Central memory CD8-positive, alpha-beta T cell (primary cell): Measurements from ENCODE around the gene PDE10A.

ENCODE experiments used
- ATAC-seq: fragments of 150-1000 bp; cut with Tn5 transposase; replicated peaks from 2 replicates; pipeline ENCODE4 v1.10.0; 2022; ENCODE audit warnings: mild to moderate bottlenecking, moderate FRiP score, moderate number of reproducible peaks; ENCODE audit not compliant: poor library complexity, severe bottlenecking; ENCODE audit errors: extremely low read depth
- DNase-seq, 2 donors: peaks; one replicate each; pipeline ENCODE4 v3.0.0; 2021; ENCODE audit warnings: low spot score in 2 of 2
- H3K27ac Mint-ChIP-seq: one replicate; pipeline ENCODE4 v1.8.0; 2022; ENCODE audit warnings: low read depth, mild to moderate bottlenecking, moderate library complexity, mixed read lengths
- H3K27me3 Mint-ChIP-seq: one replicate; pipeline ENCODE4 v1.8.0; 2022; ENCODE audit warnings: mixed read lengths
- H3K36me3 Mint-ChIP-seq: one replicate; pipeline ENCODE4 v1.8.0; 2022; ENCODE audit warnings: mild to moderate bottlenecking, moderate library complexity, mixed read lengths; ENCODE audit not compliant: insufficient read depth
- H3K4me1 Mint-ChIP-seq: one replicate; pipeline ENCODE4 v1.8.0; 2022; ENCODE audit warnings: mixed read lengths
- H3K4me3 Mint-ChIP-seq: one replicate; pipeline ENCODE4 v1.8.0; 2022; ENCODE audit warnings: mild to moderate bottlenecking, moderate library complexity, mixed read lengths
- H3K9me3 Mint-ChIP-seq: one replicate; pipeline ENCODE4 v1.8.0; 2022; ENCODE audit warnings: mixed read lengths

PDE10A gene

GRCh38 chr6:165658395-165659058 is 4.5 kb downstream of the PDE10A start:
- DNase-seq (no peak), ATAC-seq (no peak)
- Mint-ChIP-seq H3K27ac (no peak overlapping the region), H3K27me3 (peaks cover 24% of the 10 kb centered on the region), H3K36me3 (no peaks in the 10 kb centered on the region), H3K9me3 (no peaks in the 10 kb centered on the region), H3K4me1 (no peaks in the 10 kb centered on the region), H3K4me3 (no peak overlapping the region)

DNA sequence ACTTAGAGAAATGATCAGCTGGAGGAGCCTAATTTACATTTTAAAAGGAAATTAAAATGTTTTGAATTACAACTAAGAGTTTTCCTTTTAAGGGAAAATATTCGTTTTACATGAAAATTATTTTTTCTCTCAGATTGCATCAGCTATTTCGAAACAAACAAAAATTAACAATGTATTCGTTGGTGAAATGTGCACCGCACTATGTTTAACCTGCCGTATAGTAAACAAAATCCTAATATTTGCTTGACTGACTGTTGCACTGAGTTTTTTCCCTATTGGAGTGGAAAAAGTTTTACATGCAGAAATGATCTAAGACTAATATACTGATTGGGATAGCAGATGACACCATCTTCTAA is 5.7 kb downstream of the PDE10A start:
- Mint-ChIP-seq H3K27ac (no peak overlapping the region), H3K36me3 (no peaks in the 10 kb centered on the region), H3K27me3 (peaks cover 21% of the 10 kb centered on the region), H3K4me1 (no peaks in the 10 kb centered on the region), H3K4me3 (no peak overlapping the region), H3K9me3 (no peaks in the 10 kb centered on the region)
- ATAC-seq (no peak), DNase-seq (no peak)

GRCh38 chr6:165656581-165657324 is 6.3 kb downstream of the PDE10A start:
- DNase-seq (no peak), ATAC-seq (no peak)
- Mint-ChIP-seq H3K4me1 (no peaks in the 10 kb centered on the region), H3K4me3 (no peak overlapping the region), H3K27ac (no peak overlapping the region), H3K27me3 (peaks cover 21% of the 10 kb centered on the region), H3K36me3 (no peaks in the 10 kb centered on the region), H3K9me3 (no peaks in the 10 kb centered on the region)

DNA sequence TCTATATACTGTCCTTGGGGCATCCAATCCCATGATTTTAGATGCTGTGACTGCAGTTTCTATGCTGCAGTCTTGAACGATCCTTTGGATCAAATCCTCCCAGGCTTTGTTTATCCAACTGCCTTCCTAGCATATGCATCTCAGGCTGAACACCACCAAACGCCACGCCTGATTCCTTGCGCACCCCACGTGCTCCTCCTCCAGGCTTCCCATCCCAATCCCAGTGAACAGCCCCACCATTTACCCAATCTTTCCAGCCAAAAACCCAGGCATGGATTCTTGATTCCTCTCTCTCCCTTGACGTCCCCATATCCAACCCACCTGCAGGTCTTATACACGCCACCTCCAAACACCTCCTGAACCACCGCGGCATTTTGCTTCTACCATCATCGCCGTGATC is 7.8 kb downstream of the PDE10A start:
- H3K4me3 Mint-ChIP-seq: no peak overlapping the region
- H3K27ac Mint-ChIP-seq: no peak overlapping the region
- H3K27me3 Mint-ChIP-seq: peaks cover 21% of the 10 kb centered on the region
- ATAC-seq: no peak
- no peaks in the 10 kb centered on the region for H3K36me3 Mint-ChIP-seq
- no peak for DNase-seq
- H3K9me3 Mint-ChIP-seq: peaks cover 5% of the 10 kb centered on the region
- H3K4me1 Mint-ChIP-seq: no peaks in the 10 kb centered on the region

DNA sequence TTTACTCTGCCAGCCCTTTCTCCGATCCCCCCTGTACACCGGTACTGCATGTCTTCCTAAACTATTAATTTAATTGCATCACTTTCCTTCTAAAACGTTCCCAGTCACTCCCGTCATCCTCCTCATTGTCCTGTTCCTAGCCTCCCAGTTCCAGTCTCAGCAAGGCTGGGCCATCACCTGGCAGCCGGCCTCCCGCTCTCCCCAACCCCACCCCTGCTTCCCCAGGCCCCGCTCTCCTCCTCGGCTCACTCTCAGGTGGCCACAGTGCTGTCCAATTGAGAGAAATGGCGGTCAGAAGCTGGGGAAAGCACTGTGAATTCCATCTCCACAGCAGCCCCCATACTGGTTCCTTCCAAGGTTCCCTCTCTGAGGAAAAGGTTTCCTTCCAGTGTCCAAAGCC is 8.9 kb downstream of the PDE10A start:
- DNase-seq (no peak), ATAC-seq (no peak)
- peaks cover 11% of the 10 kb centered on the region for H3K27me3 Mint-ChIP-seq
- peaks cover 5% of the 10 kb centered on the region for H3K9me3 Mint-ChIP-seq
- H3K4me1 Mint-ChIP-seq: no peaks in the 10 kb centered on the region
- H3K36me3 Mint-ChIP-seq: no peaks in the 10 kb centered on the region
- no peak overlapping the region for H3K27ac Mint-ChIP-seq
- no peak overlapping the region for H3K4me3 Mint-ChIP-seq

DNA sequence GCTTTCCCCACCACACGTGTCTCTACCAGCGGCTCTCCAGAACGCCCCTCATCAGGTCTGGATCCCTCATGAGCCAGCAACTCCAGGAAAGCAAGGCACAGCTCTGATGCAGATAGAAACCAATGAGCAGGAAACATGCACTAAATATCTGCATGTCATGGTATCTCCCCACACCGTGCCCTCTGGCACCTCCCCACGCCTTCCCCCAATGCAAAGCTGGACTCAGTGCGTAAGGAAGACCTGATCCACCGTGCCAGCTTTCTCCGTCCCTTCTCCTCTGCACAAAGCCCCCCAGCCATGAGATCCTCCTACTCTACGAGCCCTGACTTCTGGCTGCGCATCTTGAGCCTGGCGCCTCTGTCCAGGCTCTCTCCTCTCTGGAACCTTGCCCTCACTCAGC is 9.4 kb downstream of the PDE10A start:
- no peaks in the 10 kb centered on the region for H3K4me1 Mint-ChIP-seq
- H3K27me3 Mint-ChIP-seq: peaks cover 10% of the 10 kb centered on the region
- no peak overlapping the region for H3K27ac Mint-ChIP-seq
- DNase-seq (no peak), ATAC-seq (no peak)
- H3K9me3 Mint-ChIP-seq: peaks cover 5% of the 10 kb centered on the region
- H3K36me3 Mint-ChIP-seq: no peaks in the 10 kb centered on the region
- H3K4me3 Mint-ChIP-seq: no peak overlapping the region

GRCh38 chr6:165653196-165653595 is 9.8 kb downstream of the PDE10A start:
- no peak overlapping the region for H3K4me3 Mint-ChIP-seq
- no peak overlapping the region for H3K27ac Mint-ChIP-seq
- H3K4me1 Mint-ChIP-seq: no peaks in the 10 kb centered on the region
- peaks cover 5% of the 10 kb centered on the region for H3K9me3 Mint-ChIP-seq
- H3K36me3 Mint-ChIP-seq: no peaks in the 10 kb centered on the region
- DNase-seq: no peak
- no peak for ATAC-seq
- H3K27me3 Mint-ChIP-seq: peaks cover 6% of the 10 kb centered on the region

- Mint-ChIP-seq H3K4me1 (no peaks in the 10 kb centered on the region), H3K27ac (no peak overlapping the region), H3K27me3 (peaks cover 2% of the 10 kb centered on the region), H3K36me3 (no peaks in the 10 kb centered on the region), H3K4me3 (no peak overlapping the region), H3K9me3 (peaks cover 5% of the 10 kb centered on the region)
- DNase-seq (no peak), ATAC-seq (no peak)
Observed at GRCh38 chr6:165652766-165653165, 10.3 kb downstream of the PDE10A start.

- ATAC-seq: no peak
- H3K36me3 Mint-ChIP-seq: no peaks in the 10 kb centered on the region
Observed at GRCh38 chr6:165649166-165650137, 13.6 kb downstream of the PDE10A start.

GRCh38 chr6:165647041-165647440 is 16.0 kb downstream of the PDE10A start:
- Mint-ChIP-seq H3K36me3 (no peaks in the 10 kb centered on the region), H3K9me3 (peaks cover 8% of the 10 kb centered on the region), H3K27ac (no peak overlapping the region), H3K4me1 (no peaks in the 10 kb centered on the region), H3K27me3 (no peaks in the 10 kb centered on the region), H3K4me3 (no peak overlapping the region)
- no peak for DNase-seq
- ATAC-seq: no peak

More at GRCh38 chr6:165649166-165650137, 13.6 kb downstream of the PDE10A start:
- Mint-ChIP-seq H3K4me1 (no peaks in the 10 kb centered on the region), H3K27ac (no peak overlapping the region), H3K27me3 (no peaks in the 10 kb centered on the region), H3K9me3 (peaks cover 5% of the 10 kb centered on the region), H3K4me3 (no peak overlapping the region)
- no peak for DNase-seq

DNA sequence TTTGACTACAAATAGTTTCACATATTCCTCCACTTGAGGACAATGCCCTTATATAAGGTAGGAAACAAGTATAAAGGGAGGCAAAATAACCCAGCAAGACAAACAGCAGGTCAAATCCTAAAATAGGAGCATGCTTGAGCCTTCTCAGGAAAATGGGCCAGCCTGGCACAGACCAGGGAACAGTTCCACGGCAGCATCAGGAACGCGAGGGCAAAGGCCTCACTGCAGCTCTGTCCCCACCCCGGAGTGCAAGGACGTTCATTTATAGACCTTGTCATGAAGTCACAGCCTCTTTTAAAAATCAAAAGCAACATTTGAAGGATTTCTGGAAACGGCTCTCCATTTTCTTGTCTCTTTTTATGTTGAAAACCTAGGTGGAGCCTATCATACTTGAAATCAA is 17.1 kb downstream of the PDE10A start:
- Mint-ChIP-seq H3K9me3 (peaks cover 5% of the 10 kb centered on the region), H3K4me3 (no peak overlapping the region), H3K4me1 (no peaks in the 10 kb centered on the region), H3K36me3 (no peaks in the 10 kb centered on the region), H3K27me3 (no peaks in the 10 kb centered on the region), H3K27ac (no peak overlapping the region)
- DNase-seq: no peak
- no peak for ATAC-seq

GRCh38 chr6:165644586-165645266 is 18.3 kb downstream of the PDE10A start:
- no peaks in the 10 kb centered on the region for H3K36me3 Mint-ChIP-seq
- DNase-seq: no peak
- no peak overlapping the region for H3K27ac Mint-ChIP-seq
- ATAC-seq: no peak
- H3K4me3 Mint-ChIP-seq: no peak overlapping the region
- peaks cover 5% of the 10 kb centered on the region for H3K9me3 Mint-ChIP-seq
- no peaks in the 10 kb centered on the region for H3K27me3 Mint-ChIP-seq
- H3K4me1 Mint-ChIP-seq: no peaks in the 10 kb centered on the region
